GM12878 (cell line): ENCODE data around the gene DLX3. TPM values are rescaled to one million over a fixed set of nuclear protein-coding genes. Genes with fewer than 3 reads are reported as not detected.

ENCODE experiments used
- ATAC-seq: fragments of 200-7000 bp; cut with Tn5 transposase; 3 replicates; pipeline ENCODE4 v1.9.1; 2020; ENCODE audit warnings: mild to moderate bottlenecking, moderate library complexity
- BruUV-seq: library from RNA; stranded (reverse); fragments of 400-500 nt; replicated peaks from 2 replicates; lab custom pipeline; 2021; lab: Mats Ljungman, UMichigan
- CTCF ChIA-PET: fragments of 300-600 bp; sonication (Branson Sonifier 250); formaldehyde crosslinking; extraction: SDS; loops from one replicate; lab custom pipeline; 2021; ENCODE audit warnings: inconsistent platforms; lab: Yijun Ruan, JAX
- POLR2A ChIA-PET: fragments of 350-600 bp; formaldehyde crosslinking; extraction: SDS; loops from one replicate; lab custom pipeline; 2021; ENCODE audit warnings: inconsistent platforms; lab: Charles Lee
- RAD21 ChIA-PET: fragments of 300-600 bp; sonication (Branson Sonifier 250); formaldehyde crosslinking; loops from one replicate; lab custom pipeline; 2023; ENCODE audit warnings: antibody characterized with exemption; ENCODE audit not compliant: unreplicated experiment; lab: Charles Lee
- SMC1A ChIA-PET: fragments of 300-600 bp; sonication (Branson Sonifier 250); formaldehyde crosslinking; loops from one replicate; lab custom pipeline; 2023; ENCODE audit not compliant: unreplicated experiment, uncharacterized antibody; lab: Charles Lee
- DNase-seq: peaks from one replicate; pipeline ENCODE4 v3.0.0-alpha.2; 2011; ENCODE audit warnings: low read depth, low spot score
- FAIRE-seq: peaks from 3 replicates; lab custom pipeline; 2011; peaks lifted over from hg19 to GRCh38; lab: Jason Lieb, UNC
- H2AFZ ChIP-seq: 2 replicates; pipeline ENCODE4 v1.6.0; 2011; ENCODE audit warnings: low read depth, low read length, control low read depth; ENCODE audit not compliant: control insufficient read depth
- H3K27ac ChIP-seq: 2 replicates; pipeline ENCODE4 v1.5.1; 2011; ENCODE audit warnings: control low read depth; ENCODE audit not compliant: control insufficient read depth, insufficient read depth
- H3K27me3 ChIP-seq, 2 experiments: replicated peaks in 1 of 2; 2 replicates each; pipeline versions ENCODE4 v1.6.0 to v1.6.1; 2011; ENCODE audit warnings: low read length in 1 of 2; ENCODE audit not compliant: control insufficient read depth in 2 of 2, insufficient read depth in 2 of 2
- H3K36me3 ChIP-seq, 2 experiments: 2 replicates each; pipeline ENCODE4 v1.5.1; 2011; ENCODE audit warnings: low read length in 1 of 2; ENCODE audit not compliant: control insufficient read depth in 2 of 2, insufficient read depth in 2 of 2
- H3K4me1 ChIP-seq: 2 replicates; pipeline ENCODE4 v1.6.1; 2011; ENCODE audit warnings: mild to moderate bottlenecking, low read length, moderate library complexity, mixed read lengths; ENCODE audit not compliant: control insufficient read depth, insufficient read depth
- H3K4me2 ChIP-seq: 2 replicates; pipeline ENCODE4 v1.6.0; 2011; ENCODE audit warnings: control low read depth; ENCODE audit not compliant: control insufficient read depth, insufficient read depth
- H3K4me3 ChIP-seq: fragments of 200-600 bp; sonication (generic); 2 replicates; pipeline ENCODE4 v1.5.1; 2016
- H3K79me2 ChIP-seq: 2 replicates; pipeline ENCODE4 v1.6.0; 2011; ENCODE audit warnings: low read length; ENCODE audit not compliant: control insufficient read depth, insufficient read depth
- H3K9ac ChIP-seq: 2 replicates; pipeline ENCODE4 v1.8.0; 2011; ENCODE audit warnings: low read length, control low read depth, mixed read lengths; ENCODE audit not compliant: control insufficient read depth, insufficient read depth
- H3K9me3 ChIP-seq: replicated peaks from 3 replicates; pipeline ENCODE4 v1.5.1; 2011; ENCODE audit warnings: mild to moderate bottlenecking, low read length; ENCODE audit not compliant: control insufficient read depth, insufficient read depth
- H4K20me1 ChIP-seq: 2 replicates; pipeline ENCODE4 v1.6.0; 2011; ENCODE audit not compliant: control insufficient read depth, insufficient read depth
- E4F1 ChIP-seq: fragments of 450-650 bp; IDR thresholded peaks from 2 replicates; pipeline ENCODE4 v1.6.1; 2018; ENCODE audit warnings: borderline replicate concordance, mild to moderate bottlenecking; ENCODE audit not compliant: partially characterized antibody
- TARDBP ChIP-seq: IDR thresholded peaks from 2 replicates; pipeline ENCODE4 v1.6.1; 2016; ENCODE audit warnings: borderline replicate concordance
- WGBS: methylation state at CpG from one replicate; pipeline ENCODE4 v1.1.6; 2016; ENCODE audit warnings: low lambda C conversion rate; ENCODE audit not compliant: insufficient replicate concordance, insufficient coverage; ENCODE audit errors: missing lambda C conversion rate; 5-methylcytosine and 5-hydroxymethylcytosine counted together
- in situ Hi-C: fragments of 300-500 bp; cut with MboI; formaldehyde crosslinking; loops from 9 replicates; pipeline ENCODE4 v1.14.3; 2018; ENCODE audit warnings: mixed read lengths
- intact Hi-C: fragments of 100-400 bp; cut with micrococcal nuclease; formaldehyde crosslinking; loops from one replicate; pipeline ENCODE4 v1.14.2; 2022; ENCODE audit not compliant: unreplicated experiment
- polyA plus RNA-seq, 11 experiments: library from polyadenylated mRNA; depleted of rRNA in 4 of 11; unstranded in 6 of 11; stranded (reverse) in 5 of 11; fragments of >200 nt; fragmentation: Nextera tagmentation in 4 of 11; fragmentation: Illumina TruSeq in 1 of 11; extraction: Ambion mirVana in 4 of 11; extraction: Trizol in 1 of 11; gene quantifications; 1 replicate in 1 of 11; 2 replicates in 10 of 11; pipeline versions ENCODE4 v1.2.1 to v1.2.3, GENCODE V29; 2011 to 2016; ENCODE audit warnings: inconsistent platforms in 2 of 11, missing spikeins in 2 of 11, low read depth in 1 of 11
- total RNA-seq, 4 experiments: library from RNA; depleted of rRNA in 3 of 4; stranded (reverse); fragments of >200 nt in 3 of 4; fragmentation: Illumina TruSeq in 1 of 4; extraction: Trizol in 1 of 4; gene quantifications; 2 replicates each; pipeline versions ENCODE4 v1.2.1 to v1.2.3, GENCODE V29; 2013 to 2021
- TF ChIP-seq, protein P1 (sequence below): fragments of 450-650 bp; IDR thresholded peaks from 2 replicates; pipeline ENCODE4 v1.6.1; 2017; ENCODE audit warnings: borderline replicate concordance

The DLX3 gene
- total and polyA plus RNA-seq, 10 of the 15 experiments (the other 5 are each of a cell fraction or from before 2014, with no cell fraction given) = not detected

DNA sequence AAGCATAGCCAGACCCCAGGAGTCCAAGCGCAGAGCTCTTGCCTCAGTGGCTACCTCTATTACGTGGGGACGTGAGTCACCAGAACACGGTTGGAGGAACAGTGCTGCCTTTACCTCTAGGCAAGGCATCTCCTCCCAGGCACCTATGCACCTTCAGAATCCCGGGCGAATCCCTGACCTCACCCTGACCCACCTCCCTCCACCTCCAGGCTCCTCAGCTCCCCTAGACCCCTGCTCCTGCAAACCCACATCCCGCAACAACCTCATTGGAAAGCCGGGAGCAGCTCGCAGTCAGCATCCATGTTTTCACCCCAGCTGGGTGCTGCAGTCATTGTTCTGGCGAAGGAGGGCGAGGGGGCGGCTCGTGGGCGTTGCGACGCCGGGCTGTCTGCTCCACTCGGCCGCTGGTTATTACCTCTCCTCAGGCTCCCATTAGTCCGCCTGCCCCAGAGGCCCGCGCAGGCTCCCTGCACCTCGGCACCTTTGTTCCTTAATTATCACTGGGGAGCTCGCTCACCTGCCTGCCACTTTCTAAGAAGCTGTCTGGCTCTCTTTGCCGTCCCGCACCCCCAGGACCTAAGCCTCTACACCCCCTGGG lies 50.7 kb downstream of the DLX3 start:
- H3K9me3 ChIP-seq = no peaks in the 10 kb centered on the region
- ChIA-PET CTCF (no interaction called here), POLR2A (no interaction called here), SMC1A (no interaction called here), RAD21 (interaction anchor here (0.9 kb wide), 1 partner anchor 52 kb away, joined by 3 read pairs; no protein-coding TSS in a partner anchor)
- H3K27me3 ChIP-seq = peaks cover 2 to 11% of the 10 kb centered on the region in 2 experiments; a peak in 3 of 4 replicates
- H3K36me3 ChIP-seq = no peaks in the 10 kb centered on the region
- no peak overlapping the region for H3K4me2 ChIP-seq
- FAIRE-seq = no peak
- H3K4me1 ChIP-seq = no peaks in the 10 kb centered on the region
- TF ChIP-seq, protein P1, sequence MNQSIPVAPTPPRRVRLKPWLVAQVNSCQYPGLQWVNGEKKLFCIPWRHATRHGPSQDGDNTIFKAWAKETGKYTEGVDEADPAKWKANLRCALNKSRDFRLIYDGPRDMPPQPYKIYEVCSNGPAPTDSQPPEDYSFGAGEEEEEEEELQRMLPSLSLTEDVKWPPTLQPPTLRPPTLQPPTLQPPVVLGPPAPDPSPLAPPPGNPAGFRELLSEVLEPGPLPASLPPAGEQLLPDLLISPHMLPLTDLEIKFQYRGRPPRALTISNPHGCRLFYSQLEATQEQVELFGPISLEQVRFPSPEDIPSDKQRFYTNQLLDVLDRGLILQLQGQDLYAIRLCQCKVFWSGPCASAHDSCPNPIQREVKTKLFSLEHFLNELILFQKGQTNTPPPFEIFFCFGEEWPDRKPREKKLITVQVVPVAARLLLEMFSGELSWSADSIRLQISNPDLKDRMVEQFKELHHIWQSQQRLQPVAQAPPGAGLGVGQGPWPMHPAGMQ = no peak
- TF ChIP-seq TARDBP (no peak), E4F1 (no peak)
- no peak overlapping the region for H3K4me3 ChIP-seq
- no peak overlapping the region for H3K27ac ChIP-seq
- no peak overlapping the region for H2AFZ ChIP-seq
- no peaks in the 10 kb centered on the region for H3K79me2 ChIP-seq
- no peak for DNase-seq
- BruUV-seq = no TSS peak
- intact Hi-C loops = no loop called here
- ATAC-seq = no peak
- 20% methylated on average over 22 of the region's 26 CpGs for WGBS
- in situ Hi-C loops = no loop called here
- no peaks in the 10 kb centered on the region for H4K20me1 ChIP-seq
- no peak overlapping the region for H3K9ac ChIP-seq
